Mammary epithelial cell (primary cell): Measurements from ENCODE around the gene PDIA6.

Experiments
- EZH2 ChIP-seq: IDR thresholded peaks from 2 replicates; pipeline ENCODE4 v1.6.1; 2012; ENCODE audit warnings: low read length, inconsistent platforms, borderline replicate concordance
- TF ChIP-seq, protein P1 (sequence below), 2 donors: IDR thresholded peaks in 1 of 2; conservative IDR thresholded peaks in 1 of 2; 2 replicates each; pipeline ENCODE4 v1.5.1; 2011 to 2012; ENCODE audit warnings: inconsistent platforms in 2 of 2, low read length in 2 of 2, mild to moderate bottlenecking in 2 of 2, control low read depth in 1 of 2, low read depth in 1 of 2; ENCODE audit not compliant: insufficient read depth in 1 of 2; ENCODE audit errors: extremely low read depth in 1 of 2

DNA sequence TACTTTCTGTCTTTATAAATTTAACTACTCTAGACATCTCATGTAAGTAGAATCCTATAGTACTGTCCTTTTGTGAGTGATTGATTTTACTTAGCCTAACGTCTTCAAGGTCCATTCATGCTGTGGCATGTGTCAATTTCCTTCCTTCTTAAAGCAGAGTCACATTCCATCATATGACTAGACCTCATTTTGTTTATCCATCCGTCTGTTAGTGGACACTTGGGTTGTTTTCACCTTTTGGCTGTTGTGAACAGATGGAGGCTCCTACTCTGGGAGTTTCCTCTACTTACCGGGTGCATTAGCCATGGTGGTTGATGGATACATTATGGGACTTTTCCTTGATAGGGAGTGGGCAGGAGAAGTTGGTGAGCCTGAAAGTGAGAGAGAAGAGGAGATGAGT is 6.4 kb upstream of the PDIA6 start:
- TF ChIP-seq, protein P1, sequence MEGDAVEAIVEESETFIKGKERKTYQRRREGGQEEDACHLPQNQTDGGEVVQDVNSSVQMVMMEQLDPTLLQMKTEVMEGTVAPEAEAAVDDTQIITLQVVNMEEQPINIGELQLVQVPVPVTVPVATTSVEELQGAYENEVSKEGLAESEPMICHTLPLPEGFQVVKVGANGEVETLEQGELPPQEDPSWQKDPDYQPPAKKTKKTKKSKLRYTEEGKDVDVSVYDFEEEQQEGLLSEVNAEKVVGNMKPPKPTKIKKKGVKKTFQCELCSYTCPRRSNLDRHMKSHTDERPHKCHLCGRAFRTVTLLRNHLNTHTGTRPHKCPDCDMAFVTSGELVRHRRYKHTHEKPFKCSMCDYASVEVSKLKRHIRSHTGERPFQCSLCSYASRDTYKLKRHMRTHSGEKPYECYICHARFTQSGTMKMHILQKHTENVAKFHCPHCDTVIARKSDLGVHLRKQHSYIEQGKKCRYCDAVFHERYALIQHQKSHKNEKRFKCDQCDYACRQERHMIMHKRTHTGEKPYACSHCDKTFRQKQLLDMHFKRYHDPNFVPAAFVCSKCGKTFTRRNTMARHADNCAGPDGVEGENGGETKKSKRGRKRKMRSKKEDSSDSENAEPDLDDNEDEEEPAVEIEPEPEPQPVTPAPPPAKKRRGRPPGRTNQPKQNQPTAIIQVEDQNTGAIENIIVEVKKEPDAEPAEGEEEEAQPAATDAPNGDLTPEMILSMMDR (conservative IDR thresholded peaks at IDR 0.05 in 1 of 2, IDR thresholded peaks at IDR 0.05 in 1 of 2; ENCODE audit: extremely low read depth in 1 of 2, insufficient read depth in 1 of 2, low read depth in 1 of 2, low read length in 2 of 2) = no peak
- no peak for TF ChIP-seq EZH2
